ENCODE data around the gene SLC25A30.
"Not testable (repeated sequence)": the region's sequence is repeated elsewhere in the genome, so short reads cannot be mapped to it uniquely, and the experiment has no call there.

Gene SLC25A30

GRCh38 chr13:45390348-45390747, 27.8 kb downstream of the SLC25A30 start:
- DNase-seq: not testable (repeated sequence)

GRCh38 chr13:45388664-45389063, 29.5 kb downstream of the SLC25A30 start:
- no peak for DNase-seq

- DNase-seq: not testable (repeated sequence)
Observed at GRCh38 chr13:45386892-45387575, 31.1 kb downstream of the SLC25A30 start.

GRCh38 chr13:45385907-45386553, 32.1 kb downstream of the SLC25A30 start:
- DNase-seq: peak in 1 of 2 donors; percentile 28

GRCh38 chr13:45385320-45385719, 32.9 kb downstream of the SLC25A30 start:
- no peak for DNase-seq

GRCh38 chr13:45384474-45385174, 33.5 kb downstream of the SLC25A30 start:
- no peak for DNase-seq

GRCh38 chr13:45382739-45383138, 35.4 kb downstream of the SLC25A30 start:
- not testable (repeated sequence) for DNase-seq

DNA sequence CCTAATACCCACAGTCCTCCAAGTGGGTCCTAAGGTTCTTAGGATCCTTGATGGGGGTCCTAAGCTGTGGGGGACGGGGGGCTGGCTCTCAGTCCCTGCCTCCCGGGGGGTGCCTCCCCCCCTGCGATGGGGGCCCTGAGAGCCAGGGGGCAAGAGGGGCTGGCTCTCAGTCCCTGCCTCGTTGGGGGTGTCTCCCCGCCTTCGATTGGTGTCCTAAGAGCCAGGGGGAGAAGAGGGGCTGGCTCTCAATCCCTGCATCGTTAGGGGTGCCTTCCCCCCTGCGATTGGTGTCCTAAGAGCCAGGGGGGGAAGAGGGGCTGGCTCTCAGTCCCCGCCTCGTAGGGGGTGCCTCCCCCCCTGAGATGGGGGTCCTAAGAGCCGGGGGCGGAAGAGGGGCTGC, 37.0 kb downstream of the SLC25A30 start:
- no peak for DNase-seq

- DNase-seq: not testable (repeated sequence)
Observed at GRCh38 chr13:45380708-45381107, 37.5 kb downstream of the SLC25A30 start.

- not testable (repeated sequence) for DNase-seq
Observed at GRCh38 chr13:45379516-45379915, 38.7 kb downstream of the SLC25A30 start.

DNA sequence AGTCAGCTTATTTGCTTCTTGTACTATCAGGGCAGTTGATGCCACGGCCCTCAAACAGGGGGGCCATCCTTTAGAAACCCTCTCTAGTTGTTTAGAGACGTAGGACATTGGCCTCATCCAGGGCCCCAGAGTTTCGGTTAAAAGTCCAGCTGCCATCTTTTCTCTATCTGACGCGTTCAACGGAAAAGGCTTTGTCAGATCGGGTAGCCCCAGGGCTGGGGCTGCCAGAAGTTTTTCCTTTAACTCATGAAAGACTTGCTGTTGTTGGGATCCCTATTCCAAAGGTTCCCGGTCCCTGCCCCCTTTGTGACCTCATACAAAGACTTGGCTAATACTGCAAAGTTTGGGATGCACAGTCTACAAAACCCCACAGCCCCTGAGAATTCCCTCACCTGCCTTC, 39.4 kb downstream of the SLC25A30 start:
- not testable (repeated sequence) for DNase-seq

GRCh38 chr13:45377314-45377713, 40.9 kb downstream of the SLC25A30 start:
- DNase-seq: not testable (repeated sequence)

GRCh38 chr13:45376651-45377050, 41.5 kb downstream of the SLC25A30 start:
- DNase-seq: not testable (repeated sequence)

GRCh38 chr13:45374917-45375316, 43.3 kb downstream of the SLC25A30 start:
- no peak for DNase-seq

GRCh38 chr13:45373162-45373547, 45.0 kb downstream of the SLC25A30 start:
- no peak for DNase-seq

- no peak for DNase-seq
Observed at GRCh38 chr13:45372189-45373161, 45.7 kb downstream of the SLC25A30 start.

DNA sequence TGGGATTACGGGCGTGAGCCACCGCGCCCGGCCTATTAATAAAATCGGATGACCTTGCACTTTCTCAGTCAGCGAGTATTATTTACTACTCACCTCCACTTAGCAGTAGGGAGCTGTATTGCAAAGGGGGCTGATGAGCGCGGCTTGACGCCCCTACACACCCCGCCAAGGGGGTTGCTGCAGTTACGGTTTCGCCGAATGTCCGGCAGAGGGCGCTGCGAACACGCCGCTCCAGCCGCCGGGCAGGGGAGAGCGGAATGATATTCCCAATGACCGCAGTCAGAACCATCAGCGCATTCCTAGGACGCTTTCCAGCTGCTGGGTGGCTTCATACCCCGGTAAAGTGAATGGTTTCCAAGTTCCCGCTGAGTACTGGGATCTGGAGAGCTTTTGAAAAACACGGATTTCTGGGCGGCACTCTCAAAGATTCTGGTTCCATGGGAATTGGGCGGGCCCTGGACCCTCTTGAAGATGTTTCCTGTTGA, 47.2 kb downstream of the SLC25A30 start:
- DNase-seq: peak in 1 of 2 donors; percentile 64

DNA sequence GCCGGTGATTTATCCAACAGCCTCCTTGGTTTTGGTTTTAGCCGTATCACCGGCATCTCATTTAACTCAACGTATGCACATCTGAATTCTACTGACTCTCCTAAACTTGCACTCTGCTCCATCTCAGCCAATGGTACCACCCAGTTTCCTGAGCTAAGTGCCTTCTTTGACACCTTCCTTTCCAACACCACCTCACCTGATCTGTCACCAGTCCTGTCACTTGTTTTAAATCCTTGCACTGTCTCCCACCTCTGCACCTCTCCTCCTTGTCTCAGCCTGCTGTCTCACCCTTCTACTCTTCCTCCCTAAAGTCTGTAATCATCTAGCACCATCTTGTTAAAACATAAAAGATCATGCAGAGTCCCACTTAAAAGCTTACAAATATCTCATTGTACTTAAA, 49.1 kb downstream of the SLC25A30 start:
- DNase-seq: no peak

DNA sequence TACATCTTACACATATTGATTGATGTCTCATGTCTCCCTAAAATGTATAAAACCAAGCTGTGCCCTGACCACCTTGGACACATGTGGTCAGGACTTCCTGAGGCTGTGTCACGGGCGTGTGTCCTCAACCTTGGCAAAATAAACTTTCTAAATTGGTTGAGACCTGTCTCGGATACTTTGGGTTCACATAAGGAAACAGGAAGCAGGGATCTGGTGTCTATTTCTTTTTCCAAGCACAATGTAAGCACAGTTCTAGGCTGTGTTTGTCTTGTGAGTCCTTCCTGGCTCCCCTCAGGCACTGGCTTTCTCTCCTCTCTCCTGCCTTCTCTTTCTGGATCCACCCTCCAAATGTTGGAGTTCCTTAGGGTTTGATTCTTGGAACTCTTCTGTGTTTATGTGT, 49.6 kb downstream of the SLC25A30 start:
- DNase-seq: no peak

- DNase-seq: no peak
Observed at GRCh38 chr13:45368005-45368404, 50.2 kb downstream of the SLC25A30 start.

GRCh38 chr13:45367358-45367757, 50.8 kb downstream of the SLC25A30 start:
- DNase-seq: peak; percentile 77 to 89

GRCh38 chr13:45365558-45365885, 52.7 kb downstream of the SLC25A30 start:
- DNase-seq: no peak
